HG03060 (cell line): Measurements from ENCODE around the gene POP7.

Experiments
- ATAC-seq: cut with Tn5 transposase; IDR thresholded peaks from one replicate; pipeline ENCODE4 v1.9.1; 2021; ENCODE audit warnings: low read depth, moderate number of reproducible peaks; ENCODE audit not compliant: unreplicated experiment

The POP7 gene

GRCh38 chr7:100678291-100678984, 27.5 kb upstream of the POP7 start:
- ATAC-seq, result no peak

- ATAC-seq, result no peak
These were observed 26.6 kb upstream of the POP7 start for GRCh38 chr7:100679129-100679926.

GRCh38 chr7:100679927-100680575, 25.9 kb upstream of the POP7 start:
- no peak for ATAC-seq

- ATAC-seq, result no peak
These were observed 25.2 kb upstream of the POP7 start for GRCh38 chr7:100680576-100681271.

- no peak for ATAC-seq
These were observed 24.3 kb upstream of the POP7 start for GRCh38 chr7:100681491-100682227.

- no peak for ATAC-seq
These were observed 23.6 kb upstream of the POP7 start for GRCh38 chr7:100682228-100682741.

GRCh38 chr7:100682991-100683658, 22.8 kb upstream of the POP7 start:
- no peak for ATAC-seq

GRCh38 chr7:100683659-100684533, 22.0 kb upstream of the POP7 start:
- ATAC-seq, result no peak

- no peak for ATAC-seq
These were observed 21.3 kb upstream of the POP7 start for GRCh38 chr7:100684534-100685042.

GRCh38 chr7:100685049-100685605, 20.8 kb upstream of the POP7 start:
- ATAC-seq, result no peak

GRCh38 chr7:100685631-100686145, 20.2 kb upstream of the POP7 start:
- no peak for ATAC-seq

GRCh38 chr7:100686201-100686821, 19.6 kb upstream of the POP7 start:
- ATAC-seq, result no peak

- ATAC-seq, result no peak
These were observed 19.1 kb upstream of the POP7 start for GRCh38 chr7:100686822-100687211.

- no peak for ATAC-seq
These were observed 18.7 kb upstream of the POP7 start for GRCh38 chr7:100687261-100687660.

- ATAC-seq, result no peak
These were observed 18.1 kb upstream of the POP7 start for GRCh38 chr7:100687751-100688300.

GRCh38 chr7:100688326-100688860, 17.5 kb upstream of the POP7 start:
- ATAC-seq, result no peak
